Measurements from ENCODE around the gene CDH23. TPM values are rescaled to one million over a fixed set of nuclear protein-coding genes. Genes with fewer than 3 reads are reported as not detected.

The CDH23 gene
- total RNA-seq, 1 experiment from 2014 or later: 0.02 TPM

- DNase-seq (ENCODE audit: unreplicated experiment): no peak
- Mint-ChIP-seq H3K36me3 (ENCODE audit: insufficient read depth, unreplicated experiment) (no peaks in the 10 kb centered on the region), H3K27ac (ENCODE audit: low read depth, unreplicated experiment) (no peak overlapping the region), H3K27me3 (ENCODE audit: insufficient read depth, unreplicated experiment) (peaks cover 43% of the 10 kb centered on the region), H3K9me3 (ENCODE audit: unreplicated experiment) (no peaks in the 10 kb centered on the region), H3K4me3 (ENCODE audit: unreplicated experiment) (no peak overlapping the region), H3K4me1 (ENCODE audit: insufficient read depth, unreplicated experiment) (no peaks in the 10 kb centered on the region)
- BruUV-seq (replicated peaks): no TSS peak
- no peak for TF ChIP-seq CTCF (IDR thresholded peaks at IDR 0.05; ENCODE audit: unreplicated experiment)
- intact Hi-C loops (cut with micrococcal nuclease): no loop called here
- CTCF ChIA-PET: no interaction called here
- POLR2A ChIA-PET: no interaction called here
These were observed 241.5 kb downstream of the CDH23 start for GRCh38 chr10:71638064-71638821.

GRCh38 chr10:71638822-71639719, 242.4 kb downstream of the CDH23 start:
- POLR2A ChIA-PET: no interaction called here
- no peak for DNase-seq (ENCODE audit: unreplicated experiment)
- no peaks in the 10 kb centered on the region for H3K36me3 Mint-ChIP-seq (ENCODE audit: insufficient read depth, unreplicated experiment)
- H3K9me3 Mint-ChIP-seq (ENCODE audit: unreplicated experiment): no peaks in the 10 kb centered on the region
- no peaks in the 10 kb centered on the region for H3K4me1 Mint-ChIP-seq (ENCODE audit: insufficient read depth, unreplicated experiment)
- H3K4me3 Mint-ChIP-seq (ENCODE audit: unreplicated experiment): no peak overlapping the region
- H3K27ac Mint-ChIP-seq (ENCODE audit: low read depth, unreplicated experiment): no peak overlapping the region
- peaks cover 47% of the 10 kb centered on the region for H3K27me3 Mint-ChIP-seq (ENCODE audit: insufficient read depth, unreplicated experiment)
- no peak for TF ChIP-seq CTCF (IDR thresholded peaks at IDR 0.05; ENCODE audit: unreplicated experiment)
- BruUV-seq (replicated peaks): no TSS peak
- intact Hi-C loops (cut with micrococcal nuclease): no loop called here
- CTCF ChIA-PET: interaction anchor here (0.6 kb wide), 1 partner anchor 25 kb away, joined by 4 read pairs; no protein-coding TSS in a partner anchor

GRCh38 chr10:71640607-71641006, 243.9 kb downstream of the CDH23 start:
- no peak overlapping the region for H3K27ac Mint-ChIP-seq (ENCODE audit: low read depth, unreplicated experiment)
- no peak overlapping the region for H3K4me3 Mint-ChIP-seq (ENCODE audit: unreplicated experiment)
- BruUV-seq (replicated peaks): no TSS peak
- DNase-seq (ENCODE audit: unreplicated experiment): no peak
- peaks cover 46% of the 10 kb centered on the region for H3K27me3 Mint-ChIP-seq (ENCODE audit: insufficient read depth, unreplicated experiment)
- CTCF ChIA-PET: interaction anchor here (0.5 to 0.6 kb wide), 2 partner anchors 209 to 393 kb away, joined by 4 read pairs; no protein-coding TSS in a partner anchor
- no peaks in the 10 kb centered on the region for H3K4me1 Mint-ChIP-seq (ENCODE audit: insufficient read depth, unreplicated experiment)
- TF ChIP-seq CTCF (IDR thresholded peaks at IDR 0.05; ENCODE audit: unreplicated experiment): no peak
- POLR2A ChIA-PET: no interaction called here
- no peaks in the 10 kb centered on the region for H3K9me3 Mint-ChIP-seq (ENCODE audit: unreplicated experiment)
- H3K36me3 Mint-ChIP-seq (ENCODE audit: insufficient read depth, unreplicated experiment): no peaks in the 10 kb centered on the region
- intact Hi-C loops (cut with micrococcal nuclease): no loop called here

- intact Hi-C loops (cut with micrococcal nuclease): no loop called here
- Mint-ChIP-seq H3K27ac (ENCODE audit: low read depth, unreplicated experiment) (no peak overlapping the region), H3K36me3 (ENCODE audit: insufficient read depth, unreplicated experiment) (no peaks in the 10 kb centered on the region), H3K4me1 (ENCODE audit: insufficient read depth, unreplicated experiment) (no peaks in the 10 kb centered on the region), H3K9me3 (ENCODE audit: unreplicated experiment) (no peaks in the 10 kb centered on the region), H3K27me3 (ENCODE audit: insufficient read depth, unreplicated experiment) (peaks cover 44% of the 10 kb centered on the region), H3K4me3 (ENCODE audit: unreplicated experiment) (no peak overlapping the region)
- CTCF ChIA-PET: no interaction called here
- POLR2A ChIA-PET: no interaction called here
- no peak for TF ChIP-seq CTCF (IDR thresholded peaks at IDR 0.05; ENCODE audit: unreplicated experiment)
- no peak for DNase-seq (ENCODE audit: unreplicated experiment)
- BruUV-seq (replicated peaks): no TSS peak
These were observed 244.7 kb downstream of the CDH23 start for GRCh38 chr10:71641449-71641848.
